GM21515 (cell line): ENCODE data around the gene RASA2.

ENCODE experiments used
- ATAC-seq: cut with Tn5 transposase; IDR thresholded peaks from one replicate; pipeline ENCODE4 v1.9.1; 2021; ENCODE audit not compliant: unreplicated experiment

Gene RASA2

DNA sequence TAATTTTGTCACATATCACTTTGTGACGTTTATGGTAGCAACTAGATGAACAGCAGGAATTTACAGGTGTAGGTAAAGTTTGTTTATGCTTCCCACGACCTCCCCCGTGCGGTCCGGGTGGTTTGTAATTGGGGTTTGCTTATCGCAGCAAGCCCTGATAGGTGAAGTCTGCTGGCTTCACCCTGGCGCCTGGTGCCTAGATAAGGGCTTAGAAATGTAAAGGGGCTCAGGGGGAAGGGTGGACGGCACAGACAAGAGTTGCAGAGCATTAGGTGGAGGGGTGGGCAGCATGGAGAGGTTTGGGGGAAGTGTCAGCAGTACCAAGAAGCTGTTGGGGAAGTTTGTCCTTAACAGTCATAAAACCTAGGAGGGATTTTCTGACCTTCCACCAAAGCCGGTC lies 143.1 kb downstream of the RASA2 start:
- ATAC-seq, result no peak

DNA sequence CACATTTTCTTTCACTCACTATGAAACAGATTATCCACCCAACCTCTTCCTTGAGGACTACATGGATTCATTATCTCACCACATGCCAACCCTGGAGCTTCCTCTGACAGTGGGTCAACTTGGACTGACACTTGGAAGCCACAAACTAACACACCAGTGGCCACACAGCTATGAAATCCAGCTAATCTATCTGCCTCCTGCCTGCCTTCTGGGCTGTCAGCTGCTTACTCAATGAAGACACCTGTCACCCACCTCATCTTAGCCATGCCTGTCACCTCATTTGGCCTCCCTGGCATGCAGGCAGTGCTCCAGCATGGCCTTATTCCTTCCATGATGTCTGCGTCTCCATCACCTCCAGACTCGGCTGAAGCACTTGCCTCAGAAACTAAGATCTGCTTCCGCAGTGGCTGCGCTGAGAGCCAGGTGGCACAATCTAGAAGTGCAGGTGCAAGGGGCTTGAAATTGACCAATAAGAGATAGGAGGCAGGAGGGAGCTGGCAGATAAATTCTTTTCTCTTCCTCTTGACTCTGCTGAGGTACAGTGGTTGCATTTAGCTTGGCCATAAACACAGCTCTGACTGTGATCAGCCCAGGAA lies 146.1 kb downstream of the RASA2 start:
- ATAC-seq, result no peak

GRCh38 chr3:141642215-141642614 lies 155.4 kb downstream of the RASA2 start:
- no peak for ATAC-seq

DNA sequence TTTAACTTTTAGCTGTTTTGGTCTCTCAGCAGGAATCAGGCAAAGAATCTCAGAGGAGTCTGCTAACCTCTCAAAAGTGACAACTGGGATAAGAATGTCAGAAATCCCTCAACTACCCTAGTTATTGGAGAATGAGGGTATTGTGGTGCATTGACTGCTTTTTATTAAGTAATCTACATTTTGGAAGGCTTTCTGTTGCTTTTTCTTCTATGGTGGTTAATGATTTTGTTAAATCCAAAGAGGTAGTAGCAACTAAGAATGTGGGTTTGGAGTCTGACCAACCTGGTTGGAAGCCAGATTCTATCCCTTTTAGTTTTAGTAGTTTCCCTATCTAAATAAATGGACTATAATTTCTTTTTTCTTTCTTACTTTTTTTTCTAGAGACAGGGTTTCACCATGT lies 156.6 kb downstream of the RASA2 start:
- no peak for ATAC-seq

DNA sequence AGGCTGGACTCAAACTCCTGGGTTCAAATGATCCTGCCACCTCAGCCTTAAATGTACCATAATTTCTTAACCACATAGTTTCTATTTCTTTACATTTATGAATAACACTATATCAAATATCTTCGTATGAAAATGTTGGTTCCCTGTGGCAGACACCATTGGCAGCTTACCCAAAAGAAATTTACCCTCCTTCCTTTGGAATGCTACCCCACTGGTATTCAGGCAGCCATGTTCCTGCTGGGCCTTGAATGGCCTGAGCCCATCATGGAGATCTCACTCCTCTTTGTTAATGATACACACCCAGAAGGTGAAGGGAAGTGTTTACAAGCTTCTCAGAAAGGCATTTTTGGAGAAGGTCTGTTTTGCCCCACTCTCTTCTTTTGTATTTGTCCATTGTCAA lies 157.0 kb downstream of the RASA2 start:
- no peak for ATAC-seq

- no peak for ATAC-seq
Measured at GRCh38 chr3:141644931-141645330, 158.1 kb downstream of the RASA2 start.

GRCh38 chr3:141646760-141647561 lies 160.1 kb downstream of the RASA2 start:
- ATAC-seq, result no peak

GRCh38 chr3:141647562-141647915 lies 160.7 kb downstream of the RASA2 start:
- ATAC-seq, result no peak

GRCh38 chr3:141648055-141648910 lies 161.5 kb downstream of the RASA2 start:
- ATAC-seq, result no peak

GRCh38 chr3:141649871-141650270 lies 163.0 kb downstream of the RASA2 start:
- no peak for ATAC-seq

DNA sequence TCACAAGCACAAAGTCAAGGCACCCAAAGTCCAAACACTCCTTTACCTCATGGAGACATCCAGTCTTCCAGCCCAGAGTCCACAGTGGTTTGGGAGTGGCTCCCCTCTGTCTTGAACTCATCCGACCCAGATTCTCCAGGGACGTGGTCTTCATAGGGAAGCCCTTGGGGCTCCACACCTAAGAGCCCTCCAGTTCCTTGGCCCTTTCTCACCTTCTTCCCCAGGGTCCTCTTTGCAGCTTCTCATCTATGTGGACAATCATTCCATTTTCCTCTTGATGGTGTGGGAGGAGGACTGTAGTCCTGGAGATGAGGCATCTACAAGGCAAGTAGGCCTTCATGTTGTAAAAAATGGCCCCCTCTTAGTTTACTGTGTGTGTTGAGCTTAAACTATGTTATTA lies 164.0 kb downstream of the RASA2 start:
- no peak for ATAC-seq

- no peak for ATAC-seq
Measured at GRCh38 chr3:141651409-141651808, 164.6 kb downstream of the RASA2 start.

DNA sequence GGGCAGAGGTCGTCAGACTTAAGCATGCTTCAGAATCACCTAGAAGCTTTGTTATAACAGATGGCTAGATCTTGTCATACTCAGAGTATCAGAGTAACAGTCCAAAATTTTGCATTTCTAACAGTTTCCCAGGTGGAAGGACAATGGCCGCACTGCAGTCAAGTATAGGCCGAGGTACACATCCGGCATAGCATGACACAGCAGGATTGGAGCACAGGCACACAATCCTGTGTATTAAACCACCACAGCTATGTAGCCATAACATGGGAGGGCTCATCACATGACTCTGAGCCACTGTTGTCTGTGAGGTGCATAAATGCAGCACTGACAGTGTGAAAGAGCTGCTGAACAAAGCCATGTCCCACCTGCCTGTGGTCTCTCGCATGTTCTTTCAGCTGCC lies 165.5 kb downstream of the RASA2 start:
- no peak for ATAC-seq

DNA sequence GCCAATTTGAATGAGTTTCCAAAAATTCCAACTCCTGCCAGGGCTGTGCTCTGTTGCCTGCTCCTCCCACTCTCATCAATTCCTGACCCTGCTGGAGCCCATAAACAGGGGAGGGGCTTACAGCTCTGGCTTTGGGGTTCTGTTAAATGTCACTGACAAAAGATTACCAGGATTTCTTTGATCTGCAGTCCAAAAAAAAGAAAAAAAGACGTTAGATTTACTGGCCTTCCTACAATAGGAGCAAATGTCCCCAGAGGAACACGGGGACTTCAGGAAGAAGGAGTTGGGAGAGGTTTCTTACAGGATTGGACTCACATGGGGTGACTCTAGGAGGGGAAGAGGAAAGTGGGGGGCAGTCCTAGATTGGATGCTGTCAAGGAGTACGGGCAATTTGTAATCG lies 167.0 kb downstream of the RASA2 start:
- ATAC-seq, result no peak

GRCh38 chr3:141655801-141656200 lies 169.0 kb downstream of the RASA2 start:
- no peak for ATAC-seq

DNA sequence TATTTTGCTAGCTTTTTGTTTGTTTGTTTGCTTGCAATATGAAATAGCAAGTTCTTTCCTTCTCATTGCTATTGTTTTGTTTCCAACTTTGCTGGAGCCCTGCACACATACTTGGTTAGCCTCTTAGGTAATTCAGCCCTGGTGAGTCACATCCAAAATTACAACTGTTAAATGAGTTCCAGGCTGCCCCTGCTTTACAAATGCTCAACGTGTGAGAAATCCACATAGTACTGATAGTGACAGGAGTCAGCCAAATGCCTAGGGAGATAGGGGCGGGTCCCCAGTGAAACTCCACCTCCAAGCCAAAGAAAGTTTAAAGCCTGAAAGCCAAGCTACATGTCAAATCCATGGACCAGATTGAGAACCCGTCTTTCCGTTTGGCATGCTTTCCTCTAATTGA lies 169.9 kb downstream of the RASA2 start:
- ATAC-seq, result no peak

GRCh38 chr3:141657516-141657915 lies 170.7 kb downstream of the RASA2 start:
- ATAC-seq, result no peak

DNA sequence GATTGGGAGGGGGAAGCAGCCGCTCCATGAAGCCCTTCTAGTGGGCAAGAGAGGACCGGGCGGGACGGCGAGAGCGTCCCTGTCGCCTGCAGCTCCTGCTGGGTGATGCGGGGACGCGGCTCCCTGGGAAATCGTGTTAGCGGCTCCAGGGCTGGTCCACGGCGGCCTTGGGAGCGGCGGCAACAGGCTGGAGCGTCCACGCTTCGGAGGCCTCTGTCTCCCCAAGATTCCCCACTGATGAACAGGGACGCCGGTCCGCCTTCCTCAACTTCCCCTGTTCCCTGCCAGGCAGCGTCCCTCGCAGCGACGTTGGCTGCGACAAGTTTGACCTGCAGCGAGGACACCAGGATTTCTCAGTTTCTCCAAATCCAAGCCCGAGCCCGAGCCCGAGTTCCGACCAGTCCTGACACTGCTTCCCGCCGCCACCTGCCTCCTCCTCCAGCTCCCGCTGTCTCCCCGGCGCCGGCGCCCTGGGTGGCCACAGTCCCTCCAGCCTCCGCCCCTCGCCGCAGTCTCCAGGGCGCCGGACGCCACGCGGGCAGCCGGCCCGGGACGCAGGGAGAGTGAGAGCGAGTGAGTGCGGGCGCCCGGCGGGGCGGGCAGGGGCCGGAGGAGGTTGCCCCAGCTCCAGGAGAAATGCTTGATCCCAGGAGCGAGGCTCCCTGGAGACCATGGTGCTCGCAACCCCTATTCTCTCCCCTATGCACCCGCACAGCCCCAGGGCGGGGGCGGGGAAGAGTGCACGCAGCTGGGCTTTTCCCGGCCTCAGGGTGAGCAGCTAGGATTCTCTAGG lies 173.2 kb downstream of the RASA2 start:
- ATAC-seq, result no peak

DNA sequence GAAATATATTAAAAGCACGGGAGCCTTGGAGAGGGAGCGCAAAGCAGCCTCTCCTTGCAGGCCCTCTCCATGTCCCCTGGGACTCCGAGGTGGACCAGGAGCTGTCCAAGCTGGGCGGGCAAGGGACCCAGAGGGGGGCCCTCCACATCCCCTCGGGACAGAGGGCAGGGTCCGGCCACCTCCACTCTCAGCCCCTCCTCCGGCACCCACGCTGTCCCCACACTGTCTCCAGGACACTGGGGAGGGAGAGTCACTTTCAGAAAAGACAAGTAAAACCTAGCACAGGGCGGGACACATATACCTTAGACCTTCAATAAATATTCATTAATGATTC lies 173.8 kb downstream of the RASA2 start:
- ATAC-seq, result no peak

GRCh38 chr3:141661229-141662196 lies 174.7 kb downstream of the RASA2 start:
- no peak for ATAC-seq
